ENCODE results near the gene DUOXA2. TPM values are rescaled to one million over a fixed set of nuclear protein-coding genes. Genes with fewer than 3 reads are reported as not detected.

The DUOXA2 gene
- total and polyA plus RNA-seq, 2 of the 4 experiments (the other 2 are of a cell fraction): not detected

DNA sequence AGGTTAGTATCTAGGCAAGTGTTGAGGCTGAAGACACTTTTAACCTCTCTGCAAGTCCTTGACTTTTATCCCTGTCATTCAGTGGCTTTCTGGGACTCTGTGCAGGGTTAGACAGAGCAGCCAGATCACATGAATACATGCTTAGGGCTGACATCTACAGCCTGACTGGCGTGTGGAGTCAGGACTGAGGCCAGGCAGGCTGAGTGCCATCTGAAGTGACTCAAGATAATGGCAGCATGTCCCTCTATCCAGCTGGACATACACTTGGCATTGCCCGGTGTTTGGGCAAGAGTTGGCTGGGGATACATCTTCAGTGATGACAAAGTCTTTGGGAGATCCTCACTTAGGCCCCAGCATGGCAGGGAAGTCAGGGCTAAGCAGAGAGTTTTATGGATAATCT lies 22.6 kb upstream of the DUOXA2 start:
- H4K20me1 ChIP-seq (ENCODE audit: insufficient read depth, low read length): no peaks in the 10 kb centered on the region
- ATAC-seq (ENCODE audit: low read depth) (peak; percentile 36), DNase-seq (no peak)
- WGBS, 2 experiments (ENCODE audit: extremely low coverage in 2 of 2, insufficient read length in 1 of 2): no CpG with 5 or more reads among the region's 2 CpGs
- intact Hi-C loops (cut with micrococcal nuclease): loop anchor here (5.0 kb wide), 1 partner anchor 69 kb away; the partner anchor contains the start of gene SORD
- H2AFZ ChIP-seq (replicated peaks; ENCODE audit: low read length, poor library complexity): no peak overlapping the region
- H3K27me3 ChIP-seq (ENCODE audit: control insufficient read depth, insufficient read depth, low read length): peaks cover 34% of the 10 kb centered on the region
- ChIA-PET POLR2A (ENCODE audit: unreplicated experiment) (no interaction called here), CTCF (no interaction called here)
- peaks cover 9% of the 10 kb centered on the region for H3K9me1 ChIP-seq (ENCODE audit: insufficient read depth, low read length)
- H3K4me1 ChIP-seq (ENCODE audit: control insufficient read depth, insufficient read depth, low read length): peaks cover 10% of the 10 kb centered on the region; the same call in 1 of the 2 replicates
- TF ChIP-seq MXI1 (IDR thresholded peaks at IDR 0.05; ENCODE audit: borderline replicate concordance, low read depth, low read length): no peak
- no peak for TF ChIP-seq RAD21 (IDR thresholded peaks at IDR 0.05; ENCODE audit: low read length)
- no peak for TF ChIP-seq POLR2A (IDR thresholded peaks at IDR 0.05; ENCODE audit: low read depth, low read length)
- no peak for TF ChIP-seq MAFK (IDR thresholded peaks at IDR 0.05; ENCODE audit: low read depth, low read length)
- TF ChIP-seq RFX5 (IDR thresholded peaks at IDR 0.05; ENCODE audit: low read depth, low read length): no peak
- no peak for TF ChIP-seq RCOR1 (IDR thresholded peaks at IDR 0.05; ENCODE audit: insufficient replicate concordance, low read length)
- no peak for TF ChIP-seq CHD1 (IDR thresholded peaks at IDR 0.05; ENCODE audit: low read depth, low read length)
- no peak for TF ChIP-seq CEBPB (IDR thresholded peaks at IDR 0.05; ENCODE audit: low read depth, low read length)
- H2AK5ac ChIP-seq (ENCODE audit: low read depth, low read length): peak overlapping the region; percentile 48; the same call in 1 of the 2 replicates
- H3K4me3 ChIP-seq (ENCODE audit: insufficient read depth, low read depth, low read length): no peak overlapping the region
- no peaks in the 10 kb centered on the region for H3K9me3 ChIP-seq (ENCODE audit: control insufficient read depth, insufficient read depth, low read length)
- peak overlapping the region; percentile 67 for H2BK120ac ChIP-seq (ENCODE audit: low read depth, low read length)
- H2BK15ac ChIP-seq (ENCODE audit: low read depth, low read length): no peak overlapping the region; the same call in 2 of the 3 replicates
- H3K79me1 ChIP-seq (ENCODE audit: low read depth in 1 of 2, low read length in 2 of 2): no peaks in the 10 kb centered on the region
- BruUV-seq (replicated peaks): no TSS peak
- in situ Hi-C loops (cut with MboI; ENCODE audit: low sequenced_read_pairs): no loop called here
- H3K27ac ChIP-seq (ENCODE audit: insufficient read depth, low read length): peak overlapping the region; percentile 62; the same call in 1 of the 2 replicates
- no peaks in the 10 kb centered on the region for H3K36me3 ChIP-seq (ENCODE audit: control insufficient read depth, insufficient read depth, low read length)
- H2BK20ac ChIP-seq (ENCODE audit: low read depth, low read length): peak overlapping the region; percentile 77; the same call in 1 of the 2 replicates
- H3K18ac ChIP-seq (ENCODE audit: low read depth, low read length): peak overlapping the region; percentile 56
- H4K5ac ChIP-seq (ENCODE audit: low read depth, low read length): peak overlapping the region; percentile 23; the same call in 1 of the 2 replicates
- peak overlapping the region; percentile 30 for H3K4ac ChIP-seq (ENCODE audit: low read depth, low read length)
- peak overlapping the region; percentile 3; the same call in 1 of the 2 replicates for H3K4me2 ChIP-seq (ENCODE audit: low read depth, low read length)
- H2AK9ac ChIP-seq (replicated peaks; ENCODE audit: low read depth, low read length, poor library complexity): peak overlapping the region; percentile 58
- H3K23ac ChIP-seq (ENCODE audit: low read depth, low read length): peak overlapping the region; percentile 51; the same call in 1 of the 2 replicates
- dilution Hi-C loops (cut with HindIII; ENCODE audit: low sequenced_read_pairs, unreplicated experiment): no loop called here
- H2BK5ac ChIP-seq (ENCODE audit: low read depth, low read length, poor library complexity, severe bottlenecking): peak overlapping the region; percentile 39
- peak overlapping the region; percentile 74 for H4K91ac ChIP-seq (ENCODE audit: insufficient read depth, low read depth, low read length)
- H3K14ac ChIP-seq (replicated peaks; ENCODE audit: low read depth, low read length): 0 out of 2 replicates have a peak overlapping the region, but pooled peaks have one; percentile 3
- H3K9ac ChIP-seq (ENCODE audit: low read depth, low read length): no peak overlapping the region
- H3K56ac ChIP-seq (ENCODE audit: extremely low read depth, insufficient read depth, low read length): no peak overlapping the region; the same call in 1 of the 2 replicates
- no peak overlapping the region; a peak in 2 of 4 replicates for H4K8ac ChIP-seq (ENCODE audit: low read depth in 2 of 2, low read length in 2 of 2)
